Measurements from ENCODE around the gene NMNAT2. TPM values are rescaled to one million over a fixed set of nuclear protein-coding genes. Genes with fewer than 3 reads are reported as not detected.

NMNAT2 gene
- total and polyA plus RNA-seq, 2 of the 8 experiments (the other 6 are each of a cell fraction or from before 2014, with no cell fraction given), result 6.5 to 20.9 TPM

DNA sequence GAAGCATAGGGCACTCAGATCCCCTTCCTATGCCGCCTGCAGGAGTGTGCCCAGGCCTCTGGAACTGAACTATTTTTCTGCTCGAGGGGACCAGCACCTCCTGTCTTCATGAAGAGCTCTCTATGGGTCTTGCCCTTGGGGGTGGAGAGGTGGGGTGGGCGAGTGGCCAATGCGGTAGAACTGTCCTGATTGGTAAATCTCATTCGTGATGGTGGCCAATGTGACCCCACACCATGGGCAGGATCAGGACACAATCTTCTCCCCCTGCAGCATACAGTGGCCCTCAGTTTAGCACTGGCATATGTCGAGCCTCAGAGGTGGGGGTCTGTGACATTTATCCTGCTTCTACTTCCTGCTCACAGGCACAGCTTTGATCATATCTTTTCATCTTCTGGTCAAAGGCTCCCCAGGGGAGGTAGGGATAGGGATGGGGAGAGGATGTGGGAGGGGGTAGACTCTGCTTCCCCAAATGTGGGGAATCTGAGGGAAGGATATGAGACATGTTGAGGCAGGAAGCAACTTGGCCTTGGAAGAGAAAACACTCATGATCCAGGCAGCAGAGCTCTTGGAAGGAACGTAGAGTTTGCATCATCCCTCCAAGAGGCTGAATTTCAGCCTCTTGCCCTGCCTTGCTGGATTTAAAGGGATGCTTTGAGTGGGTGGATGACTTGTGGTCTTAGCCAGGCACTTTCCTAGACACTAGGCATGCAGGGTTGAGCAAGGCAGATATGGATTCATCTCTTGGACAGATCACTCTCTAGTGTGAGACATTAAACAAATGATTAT is 150.3 kb downstream of the NMNAT2 start:
- no peak overlapping the region for H2BK5ac ChIP-seq (ENCODE audit: low read depth, low read length)
- FAIRE-seq, result no peak
- no peaks in the 10 kb centered on the region for H3K36me3 ChIP-seq (ENCODE audit: control insufficient read depth in 2 of 4, insufficient read depth in 4 of 4, low read length in 3 of 4)
- H3K27me3 ChIP-seq (replicated peaks in 1 of 4; ENCODE audit: control insufficient read depth in 3 of 4, extremely low read depth in 1 of 4, insufficient read depth in 3 of 4, low read length in 3 of 4), result no peaks in the 10 kb centered on the region
- no peak overlapping the region for H2AFZ ChIP-seq (ENCODE audit: low read length)
- H3K23me2 ChIP-seq (ENCODE audit: low read depth, low read length), result no peaks in the 10 kb centered on the region
- no peaks in the 10 kb centered on the region for H3K79me2 ChIP-seq (ENCODE audit: control insufficient read depth in 1 of 2, insufficient read depth in 2 of 2, low read length in 2 of 2)
- H4K5ac ChIP-seq (ENCODE audit: insufficient read length, low read depth, low read length), result no peak overlapping the region
- H3K4me1 ChIP-seq (replicated peaks in 1 of 4; ENCODE audit: control insufficient read depth in 3 of 4, insufficient read depth in 4 of 4, low read length in 3 of 4), result no peaks in the 10 kb centered on the region; a peak in 1 of 7 replicates
- H3K27ac ChIP-seq (ENCODE audit: low read depth, low read length), result no peak overlapping the region
- H3K18ac ChIP-seq (ENCODE audit: extremely low read depth, low read length), result no peak overlapping the region
- no peak overlapping the region for H3K4me2 ChIP-seq (ENCODE audit: insufficient read depth in 1 of 2, low read depth in 2 of 2, low read length in 2 of 2)
- H3K4me3 ChIP-seq (ENCODE audit: extremely low read depth in 1 of 4, insufficient read depth in 2 of 4, low read depth in 3 of 4, low read length in 4 of 4), result no peak overlapping the region
- no peak overlapping the region for H2BK15ac ChIP-seq (ENCODE audit: low read length)
- H3K9me3 ChIP-seq (ENCODE audit: insufficient read depth in 2 of 2, low read depth in 1 of 2, low read length in 1 of 2), result no peaks in the 10 kb centered on the region
- ChIA-PET CTCF (ENCODE audit: partially characterized antibody) (interaction anchor here (1.1 to 7.4 kb wide), 4 partner anchors 12 to 306 kb away, joined by 3 to 53 read pairs (median 6); no protein-coding TSS in a partner anchor), POLR2A (ENCODE audit: partially characterized antibody) (interaction anchor here (0.6 to 1.4 kb wide), 2 partner anchors 303 to 665 kb away, joined by 3 to 4 read pairs; no protein-coding TSS in a partner anchor)
- no peaks in the 10 kb centered on the region for H4K20me1 ChIP-seq (replicated peaks in 1 of 2; ENCODE audit: control insufficient read depth in 1 of 2, insufficient read depth in 2 of 2, low read length in 2 of 2)
- H4K91ac ChIP-seq (replicated peaks; ENCODE audit: insufficient read length, low read length), result no peak overlapping the region
- no peak overlapping the region for H3K9ac ChIP-seq (replicated peaks in 1 of 4; ENCODE audit: extremely low read depth in 1 of 4, low read depth in 3 of 4, low read length in 3 of 4)
- H3K14ac ChIP-seq (ENCODE audit: insufficient read length), result no peak overlapping the region
- no peak overlapping the region for H3K23ac ChIP-seq (ENCODE audit: insufficient read length)
- H3K4ac ChIP-seq (replicated peaks; ENCODE audit: insufficient read length, low read depth, low read length), result no peak overlapping the region
- no peak for TF ChIP-seq NANOG (IDR thresholded peaks at IDR 0.05; ENCODE audit: insufficient read depth, low read depth, low read length, poor library complexity, severe bottlenecking)
- no peak for TF ChIP-seq RFX5 (IDR thresholded peaks at IDR 0.05; ENCODE audit: borderline replicate concordance, low read depth, low read length)
- no peak for TF ChIP-seq EP300 (IDR thresholded peaks at IDR 0.05; ENCODE audit: borderline replicate concordance in 1 of 2, low read depth in 2 of 2, low read length in 2 of 2)
- TF ChIP-seq, protein P1, sequence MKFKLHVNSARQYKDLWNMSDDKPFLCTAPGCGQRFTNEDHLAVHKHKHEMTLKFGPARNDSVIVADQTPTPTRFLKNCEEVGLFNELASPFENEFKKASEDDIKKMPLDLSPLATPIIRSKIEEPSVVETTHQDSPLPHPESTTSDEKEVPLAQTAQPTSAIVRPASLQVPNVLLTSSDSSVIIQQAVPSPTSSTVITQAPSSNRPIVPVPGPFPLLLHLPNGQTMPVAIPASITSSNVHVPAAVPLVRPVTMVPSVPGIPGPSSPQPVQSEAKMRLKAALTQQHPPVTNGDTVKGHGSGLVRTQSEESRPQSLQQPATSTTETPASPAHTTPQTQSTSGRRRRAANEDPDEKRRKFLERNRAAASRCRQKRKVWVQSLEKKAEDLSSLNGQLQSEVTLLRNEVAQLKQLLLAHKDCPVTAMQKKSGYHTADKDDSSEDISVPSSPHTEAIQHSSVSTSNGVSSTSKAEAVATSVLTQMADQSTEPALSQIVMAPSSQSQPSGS (IDR thresholded peaks at IDR 0.05; ENCODE audit: low read length), result no peak
- no peak overlapping the region for H3K56ac ChIP-seq (replicated peaks; ENCODE audit: insufficient read length, low read depth, low read length)
- WGBS, 2 experiments (ENCODE audit: extremely low coverage in 1 of 2, insufficient coverage in 1 of 2, insufficient read length in 1 of 2, insufficient replicate concordance in 2 of 2, low coverage in 1 of 2, low lambda C conversion rate in 2 of 2, missing lambda C conversion rate in 1 of 2), result 90% methylated on average over 7 of the region's 7 CpGs; no CpG with 5 or more reads in 1 of the 2 experiments
- H2AK5ac ChIP-seq (ENCODE audit: low read depth, low read length), result no peak overlapping the region
- H2BK20ac ChIP-seq (ENCODE audit: low read length), result no peak overlapping the region
- H2BK12ac ChIP-seq (ENCODE audit: low read depth, low read length), result no peak overlapping the region
- H2BK120ac ChIP-seq (replicated peaks; ENCODE audit: low read depth, low read length), result no peak overlapping the region
- DNase-seq (ENCODE audit: low read depth in 1 of 2, low spot score in 2 of 2), result no peak
- no peaks in the 10 kb centered on the region for H3K79me1 ChIP-seq (ENCODE audit: low read depth, low read length)
- H4K8ac ChIP-seq (ENCODE audit: extremely low read depth, insufficient read depth, low read length), result no peak overlapping the region
